Fibroblast of skin of scalp (primary cell): Measurements from ENCODE around the gene SCUBE1.

Experiments used
- DNase-seq: peaks from one replicate; pipeline ENCODE4 v3.0.0-alpha.2; 2013

Gene SCUBE1

GRCh38 chr22:43256976-43257545 is 86.1 kb downstream of the SCUBE1 start:
- no peak for DNase-seq

GRCh38 chr22:43256569-43256968 is 86.6 kb downstream of the SCUBE1 start:
- no peak for DNase-seq

- DNase-seq, result no peak
Observed at GRCh38 chr22:43255299-43255698, 87.9 kb downstream of the SCUBE1 start.

- DNase-seq, result no peak
Observed at GRCh38 chr22:43253839-43254238, 89.3 kb downstream of the SCUBE1 start.

GRCh38 chr22:43252319-43252718 is 90.9 kb downstream of the SCUBE1 start:
- DNase-seq, result no peak

- DNase-seq, result no peak
Observed at GRCh38 chr22:43249789-43250471, 93.2 kb downstream of the SCUBE1 start.

- no peak for DNase-seq
Observed at GRCh38 chr22:43247546-43248260, 95.5 kb downstream of the SCUBE1 start.

GRCh38 chr22:43246188-43246587 is 97.0 kb downstream of the SCUBE1 start:
- DNase-seq, result no peak

GRCh38 chr22:43245717-43246116 is 97.5 kb downstream of the SCUBE1 start:
- DNase-seq, result no peak

- no peak for DNase-seq
Observed at GRCh38 chr22:43244803-43245527, 98.2 kb downstream of the SCUBE1 start.

- no peak for DNase-seq
Observed at GRCh38 chr22:43244402-43244801, 98.8 kb downstream of the SCUBE1 start.

- DNase-seq, result no peak
Observed at GRCh38 chr22:43243324-43243723, 99.8 kb downstream of the SCUBE1 start.

- no peak for DNase-seq
Observed at GRCh38 chr22:43242627-43243026, 100.5 kb downstream of the SCUBE1 start.

- no peak for DNase-seq
Observed at GRCh38 chr22:43241699-43242386, 101.3 kb downstream of the SCUBE1 start.

- DNase-seq, result no peak
Observed at GRCh38 chr22:43241138-43241597, 102.0 kb downstream of the SCUBE1 start.

- DNase-seq, result no peak
Observed at GRCh38 chr22:43240614-43241013, 102.6 kb downstream of the SCUBE1 start.

GRCh38 chr22:43239956-43240355 is 103.2 kb downstream of the SCUBE1 start:
- DNase-seq, result no peak

GRCh38 chr22:43239193-43239780 is 103.9 kb downstream of the SCUBE1 start:
- DNase-seq, result no peak

- no peak for DNase-seq
Observed at GRCh38 chr22:43238526-43239006, 104.6 kb downstream of the SCUBE1 start.

- DNase-seq, result no peak
Observed at GRCh38 chr22:43237280-43237679, 105.9 kb downstream of the SCUBE1 start.

- DNase-seq, result no peak
Observed at GRCh38 chr22:43236411-43237166, 106.6 kb downstream of the SCUBE1 start.
